PC-9 (cell line): Measurements from ENCODE around the gene LARP4B. TPM values are rescaled to one million over a fixed set of nuclear protein-coding genes. Genes with fewer than 3 reads are reported as not detected.

Source experiments
- BruUV-seq: library from RNA; stranded (reverse); fragments of 400-500 nt; replicated peaks from 2 replicates; lab custom pipeline; 2021; lab: Mats Ljungman, UMichigan
- CTCF ChIA-PET: fragments of 300-600 bp; sonication (Branson Sonifier 250); formaldehyde crosslinking; loops from one replicate; lab custom pipeline; 2022; ENCODE audit warnings: antibody characterized with exemption; lab: Charles Lee
- POLR2A ChIA-PET: fragments of 300-600 bp; sonication (Branson Sonifier 250); formaldehyde crosslinking; loops from one replicate; lab custom pipeline; 2022; ENCODE audit warnings: antibody characterized with exemption; ENCODE audit not compliant: unreplicated experiment; lab: Charles Lee
- DNase-seq, 2 experiments: peaks; one replicate each; pipeline versions ENCODE4 v3.0.0 to v3.0.0-alpha.2; 2015 to 2022; ENCODE audit warnings: mixed read lengths in 1 of 2
- H2AFZ ChIP-seq: fragments of 200-600 bp; sonication (generic); 2 replicates; pipeline ENCODE4 v1.8.1; 2017; ENCODE audit warnings: antibody characterized with exemption
- H3F3A ChIP-seq: fragments of 200-600 bp; sonication (generic); 2 replicates; pipeline ENCODE4 v1.8.1; 2017; ENCODE audit warnings: antibody characterized with exemption, mild to moderate bottlenecking, low read depth; ENCODE audit not compliant: insufficient read depth
- H3K27ac ChIP-seq: fragments of 200-600 bp; sonication (generic); 2 replicates; pipeline ENCODE4 v1.6.1; 2016; ENCODE audit warnings: mixed run types
- H3K27me3 ChIP-seq: fragments of 200-600 bp; sonication (generic); 2 replicates; pipeline ENCODE4 v1.6.1; 2016; ENCODE audit warnings: low read depth, mixed run types; ENCODE audit not compliant: insufficient read depth
- H3K36me3 ChIP-seq: fragments of 200-600 bp; sonication (generic); 2 replicates; pipeline ENCODE4 v1.6.1; 2016; ENCODE audit warnings: low read depth, mixed run types
- H3K4me1 ChIP-seq: fragments of 200-600 bp; sonication (generic); replicated peaks from 2 replicates; pipeline ENCODE4 v1.6.1; 2016; ENCODE audit warnings: mixed run types; ENCODE audit not compliant: insufficient read depth
- H3K4me2 ChIP-seq: fragments of 200-600 bp; sonication (generic); 2 replicates; pipeline ENCODE4 v1.6.1; 2017; ENCODE audit warnings: mixed run types
- H3K4me3 ChIP-seq: fragments of 200-600 bp; sonication (generic); 2 replicates; pipeline ENCODE4 v1.6.1; 2016; ENCODE audit warnings: mixed run types
- H3K79me2 ChIP-seq: fragments of 200-600 bp; sonication (generic); 2 replicates; pipeline ENCODE4 v1.6.1; 2017; ENCODE audit warnings: low read depth, mixed run types
- H3K9me2 ChIP-seq: fragments of 200-600 bp; sonication (generic); 2 replicates; pipeline ENCODE4 v1.8.1; 2017; ENCODE audit warnings: mild to moderate bottlenecking; ENCODE audit not compliant: insufficient read depth
- H3K9me3 ChIP-seq: fragments of 200-600 bp; sonication (generic); 2 replicates; pipeline ENCODE4 v1.8.1; 2016; ENCODE audit warnings: low read depth; ENCODE audit not compliant: insufficient read depth
- H4K20me1 ChIP-seq: fragments of 200-600 bp; sonication (generic); 2 replicates; pipeline ENCODE4 v1.8.1; 2017; ENCODE audit not compliant: insufficient read depth
- EZH2 ChIP-seq: fragments of 200-600 bp; sonication (generic); IDR thresholded peaks from 2 replicates; pipeline ENCODE4 v1.8.0; 2017; ENCODE audit warnings: antibody characterized with exemption, low read depth
- intact Hi-C: fragments of 100-400 bp; cut with micrococcal nuclease; formaldehyde crosslinking; loops from one replicate; pipeline ENCODE4 v1.10.0; 2022; ENCODE audit not compliant: unreplicated experiment
- total RNA-seq: library from RNA; stranded (reverse); gene quantifications from 2 replicates; pipeline ENCODE4 v1.2.3, GENCODE V29; 2021
- TF ChIP-seq, protein P1 (sequence below): fragments of 200-600 bp; sonication (generic); conservative IDR thresholded peaks from 2 replicates; pipeline ENCODE4 v1.6.1; 2017; ENCODE audit warnings: mixed run types, antibody characterized with exemption, mild to moderate bottlenecking, moderate library complexity

The LARP4B gene
- total RNA-seq, 1 experiment from 2014 or later: 93.4 TPM

DNA sequence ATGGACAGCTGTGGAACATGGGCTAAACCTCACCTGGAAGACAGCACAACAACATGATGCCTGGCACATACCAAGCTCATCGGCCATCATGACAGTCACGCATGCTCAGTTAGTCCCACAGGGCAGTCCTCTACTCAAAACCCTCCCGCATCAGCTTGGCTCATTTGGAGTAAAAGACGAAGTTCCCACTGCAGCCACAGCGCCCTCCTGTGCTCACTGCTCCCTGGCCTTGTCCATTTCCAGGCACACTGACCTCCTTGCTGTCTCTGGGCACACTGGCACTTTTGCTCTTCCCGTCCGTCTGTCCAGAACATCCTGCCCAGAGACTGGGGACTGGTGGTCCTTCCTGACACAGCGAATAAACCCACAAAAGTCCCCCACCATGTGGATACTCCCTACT, 66.2 kb downstream of the LARP4B start:
- no peak overlapping the region for H2AFZ ChIP-seq
- H3K4me3 ChIP-seq: no peak overlapping the region
- ChIA-PET CTCF (no interaction called here), POLR2A (no interaction called here)
- H3K27ac ChIP-seq: no peak overlapping the region
- no peak for DNase-seq
- H3K9me2 ChIP-seq: no peaks in the 10 kb centered on the region
- no peaks in the 10 kb centered on the region for H3K4me1 ChIP-seq
- no peak for TF ChIP-seq EZH2
- TF ChIP-seq, protein P1, sequence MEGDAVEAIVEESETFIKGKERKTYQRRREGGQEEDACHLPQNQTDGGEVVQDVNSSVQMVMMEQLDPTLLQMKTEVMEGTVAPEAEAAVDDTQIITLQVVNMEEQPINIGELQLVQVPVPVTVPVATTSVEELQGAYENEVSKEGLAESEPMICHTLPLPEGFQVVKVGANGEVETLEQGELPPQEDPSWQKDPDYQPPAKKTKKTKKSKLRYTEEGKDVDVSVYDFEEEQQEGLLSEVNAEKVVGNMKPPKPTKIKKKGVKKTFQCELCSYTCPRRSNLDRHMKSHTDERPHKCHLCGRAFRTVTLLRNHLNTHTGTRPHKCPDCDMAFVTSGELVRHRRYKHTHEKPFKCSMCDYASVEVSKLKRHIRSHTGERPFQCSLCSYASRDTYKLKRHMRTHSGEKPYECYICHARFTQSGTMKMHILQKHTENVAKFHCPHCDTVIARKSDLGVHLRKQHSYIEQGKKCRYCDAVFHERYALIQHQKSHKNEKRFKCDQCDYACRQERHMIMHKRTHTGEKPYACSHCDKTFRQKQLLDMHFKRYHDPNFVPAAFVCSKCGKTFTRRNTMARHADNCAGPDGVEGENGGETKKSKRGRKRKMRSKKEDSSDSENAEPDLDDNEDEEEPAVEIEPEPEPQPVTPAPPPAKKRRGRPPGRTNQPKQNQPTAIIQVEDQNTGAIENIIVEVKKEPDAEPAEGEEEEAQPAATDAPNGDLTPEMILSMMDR: no peak
- peaks cover 8% of the 10 kb centered on the region for H4K20me1 ChIP-seq
- 0 out of 2 replicates have a peak, but pooled peaks cover 4% of the 10 kb centered on the region for H3F3A ChIP-seq
- no TSS peak for BruUV-seq
- intact Hi-C loops: no loop called here
- no peaks in the 10 kb centered on the region for H3K79me2 ChIP-seq
- H3K9me3 ChIP-seq: no peaks in the 10 kb centered on the region
- no peaks in the 10 kb centered on the region for H3K27me3 ChIP-seq
- no peaks in the 10 kb centered on the region; the same call in 1 of the 2 replicates for H3K36me3 ChIP-seq
- H3K4me2 ChIP-seq: no peak overlapping the region

DNA sequence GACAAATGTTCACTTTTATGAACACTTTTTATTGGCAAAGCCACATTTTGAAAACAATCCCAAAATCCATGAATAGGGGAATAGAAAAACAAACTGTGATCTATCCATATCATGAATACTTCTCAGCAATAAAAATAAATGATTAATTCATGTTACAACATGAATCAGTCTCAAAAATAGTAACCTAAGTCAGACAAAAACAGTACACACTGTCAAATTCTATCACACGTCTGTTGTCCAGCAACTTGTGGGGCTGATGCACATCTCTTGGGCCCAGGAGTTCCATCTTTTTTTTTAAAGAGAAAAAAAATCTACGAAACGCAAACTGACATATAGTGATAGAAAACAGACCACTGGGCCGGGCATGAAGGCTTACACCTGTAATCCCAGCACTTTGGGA, 71.0 kb downstream of the LARP4B start:
- POLR2A ChIA-PET: no interaction called here
- BruUV-seq: no TSS peak
- no peaks in the 10 kb centered on the region; the same call in 1 of the 2 replicates for H3K36me3 ChIP-seq

DNA sequence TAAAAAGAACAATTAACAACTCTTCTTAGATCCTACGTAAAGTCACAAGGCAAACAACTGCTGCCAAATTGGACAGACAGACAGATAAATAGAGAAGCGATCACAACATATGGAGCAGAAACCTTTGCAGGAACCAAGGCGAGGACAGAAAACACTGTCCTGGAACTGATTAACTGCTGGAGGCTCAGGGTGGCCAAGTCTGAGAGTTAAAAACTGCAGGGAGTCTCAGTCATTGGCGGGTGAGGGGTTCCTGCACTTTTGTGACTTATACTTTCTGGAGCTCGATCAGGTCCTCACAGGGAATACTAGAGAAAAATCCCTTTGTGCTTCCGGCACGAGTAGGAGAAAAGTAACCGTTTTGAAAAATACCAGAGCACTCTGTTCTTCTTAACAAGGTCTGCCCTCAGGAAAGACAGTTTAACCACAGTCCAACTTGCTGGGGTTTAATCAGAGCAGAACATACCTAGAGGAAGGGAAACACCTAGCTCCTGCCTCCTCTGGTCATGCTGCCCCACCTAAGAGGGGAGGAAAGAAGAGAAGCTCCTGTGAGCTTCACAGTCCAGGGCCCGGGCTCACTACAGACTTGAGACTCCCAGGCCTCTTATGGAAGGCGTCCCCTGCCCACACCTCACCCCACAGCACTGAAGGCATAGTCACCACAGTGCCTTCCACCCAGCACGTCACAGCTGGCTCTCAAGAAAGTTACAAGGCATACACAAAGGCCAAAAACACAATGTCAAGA, 74.9 kb downstream of the LARP4B start:
- H3K36me3 ChIP-seq: no peaks in the 10 kb centered on the region; the same call in 1 of the 2 replicates
- ChIA-PET POLR2A (no interaction called here), CTCF (no interaction called here)
- TF ChIP-seq EZH2: no peak
- TF ChIP-seq, protein P1: no peak
- no peak for DNase-seq
- no peak overlapping the region for H3K4me2 ChIP-seq
- no peak overlapping the region for H2AFZ ChIP-seq
- peaks cover 15% of the 10 kb centered on the region for H4K20me1 ChIP-seq
- intact Hi-C loops: no loop called here
- H3K4me1 ChIP-seq: no peaks in the 10 kb centered on the region
- no peaks in the 10 kb centered on the region for H3K9me2 ChIP-seq
- no TSS peak for BruUV-seq
- no peak overlapping the region for H3K27ac ChIP-seq
- H3F3A ChIP-seq: 0 out of 2 replicates have a peak, but pooled peaks cover 1% of the 10 kb centered on the region
- H3K9me3 ChIP-seq: no peaks in the 10 kb centered on the region
- no peaks in the 10 kb centered on the region for H3K27me3 ChIP-seq
- no peak overlapping the region for H3K4me3 ChIP-seq
- peaks cover 17% of the 10 kb centered on the region; the same call in 1 of the 2 replicates for H3K79me2 ChIP-seq

More for the DNA sequence above, 71.0 kb downstream of the LARP4B start:
- H3K4me2 ChIP-seq: no peak overlapping the region
- no peak for TF ChIP-seq EZH2
- TF ChIP-seq, protein P1: no peak
- no peaks in the 10 kb centered on the region for H3K27me3 ChIP-seq
- no peak overlapping the region for H2AFZ ChIP-seq
- H3K4me3 ChIP-seq: no peak overlapping the region
- H3K79me2 ChIP-seq: peaks cover 9% of the 10 kb centered on the region; the same call in 1 of the 2 replicates
- no peak overlapping the region for H3K27ac ChIP-seq
- no peak for DNase-seq
- no peaks in the 10 kb centered on the region for H3K9me3 ChIP-seq
- intact Hi-C loops: no loop called here
- CTCF ChIA-PET: no interaction called here
- H4K20me1 ChIP-seq: peaks cover 13% of the 10 kb centered on the region
- 0 out of 2 replicates have a peak, but pooled peaks cover 4% of the 10 kb centered on the region for H3F3A ChIP-seq
- H3K4me1 ChIP-seq: no peaks in the 10 kb centered on the region
- no peaks in the 10 kb centered on the region for H3K9me2 ChIP-seq
